Measurements from ENCODE around the gene HOMER3. TPM values are rescaled to one million over a fixed set of nuclear protein-coding genes. Genes with fewer than 3 reads are reported as not detected.
A peak's percentile ranks its signal among the peaks of the same experiment; 100 is the strongest.

HOMER3 gene
- total and polyA plus RNA-seq, 9 donors, result 63.6 to 80.8 (median 74.9) TPM

DNA sequence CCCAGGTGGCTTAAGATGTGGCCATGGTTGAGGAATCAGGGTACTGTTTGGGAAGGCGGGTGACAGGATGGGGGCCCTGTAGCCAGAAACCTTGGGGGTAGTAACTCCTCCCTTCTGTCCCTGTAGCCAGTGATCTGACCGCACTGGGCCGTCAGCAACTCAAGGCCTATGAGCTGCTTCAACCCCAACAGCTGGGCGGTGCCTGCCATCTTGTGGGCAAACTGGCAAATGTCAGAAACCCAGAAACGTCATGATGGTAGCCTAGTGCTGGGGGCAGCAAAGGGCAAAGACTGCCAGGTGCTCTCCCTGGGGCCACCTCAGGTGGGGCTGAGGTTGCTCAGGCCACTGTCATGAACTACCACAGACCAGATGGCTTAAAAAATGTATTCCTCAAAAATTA is 25.4 kb downstream of the HOMER3 start:
- 43% methylated on average over 3 of the region's 5 CpGs for WGBS (ENCODE audit: insufficient coverage)
- Histone ChIP-seq H3K9me3 (replicated peaks; ENCODE audit: control insufficient read depth, low read depth, low read length) (no peaks in the 10 kb centered on the region), H3K36me3 (ENCODE audit: control insufficient read depth, insufficient read depth, low read length) (peaks cover 33% of the 10 kb centered on the region), H3K27ac (ENCODE audit: low read length) (no peak overlapping the region), H3K27me3 (ENCODE audit: control insufficient read depth, insufficient read depth, low read length) (no peaks in the 10 kb centered on the region), H3K4me3 (ENCODE audit: low read length) (no peak overlapping the region), H3K4me1 (ENCODE audit: control insufficient read depth, insufficient read depth, low read length) (peaks cover 20% of the 10 kb centered on the region)
- DNase-seq, result peak; percentile 52

GRCh38 chr19:18913466-18913865 is 27.6 kb downstream of the HOMER3 start:
- H3K9me3 ChIP-seq (replicated peaks; ENCODE audit: control insufficient read depth, low read depth, low read length), result no peaks in the 10 kb centered on the region
- peaks cover 11% of the 10 kb centered on the region for H3K4me1 ChIP-seq (ENCODE audit: control insufficient read depth, insufficient read depth, low read length)
- H3K27ac ChIP-seq (ENCODE audit: low read length), result no peak overlapping the region
- H3K4me3 ChIP-seq (ENCODE audit: low read length), result no peak overlapping the region
- 84% methylated on average over 2 of the region's 5 CpGs for WGBS (ENCODE audit: insufficient coverage)
- peaks cover 48% of the 10 kb centered on the region for H3K36me3 ChIP-seq (ENCODE audit: control insufficient read depth, insufficient read depth, low read length)
- no peaks in the 10 kb centered on the region for H3K27me3 ChIP-seq (ENCODE audit: control insufficient read depth, insufficient read depth, low read length)
- no peak for DNase-seq

GRCh38 chr19:18912933-18913332 is 28.1 kb downstream of the HOMER3 start:
- H3K36me3 ChIP-seq (ENCODE audit: control insufficient read depth, insufficient read depth, low read length), result peaks cover 50% of the 10 kb centered on the region
- H3K9me3 ChIP-seq (replicated peaks; ENCODE audit: control insufficient read depth, low read depth, low read length), result no peaks in the 10 kb centered on the region
- no peak overlapping the region for H3K27ac ChIP-seq (ENCODE audit: low read length)
- peaks cover 5% of the 10 kb centered on the region for H3K4me1 ChIP-seq (ENCODE audit: control insufficient read depth, insufficient read depth, low read length)
- no peak for DNase-seq
- H3K4me3 ChIP-seq (ENCODE audit: low read length), result no peak overlapping the region
- 98% methylated on average over 11 of the region's 14 CpGs for WGBS (ENCODE audit: insufficient coverage)
- H3K27me3 ChIP-seq (ENCODE audit: control insufficient read depth, insufficient read depth, low read length), result no peaks in the 10 kb centered on the region

- WGBS (ENCODE audit: insufficient coverage), result 85% methylated on average over 15 of the region's 19 CpGs
- no peak for DNase-seq
- H3K36me3 ChIP-seq (ENCODE audit: control insufficient read depth, insufficient read depth, low read length), result peaks cover 70% of the 10 kb centered on the region
Observed at GRCh38 chr19:18910801-18911436, 30.1 kb downstream of the HOMER3 start.

DNA sequence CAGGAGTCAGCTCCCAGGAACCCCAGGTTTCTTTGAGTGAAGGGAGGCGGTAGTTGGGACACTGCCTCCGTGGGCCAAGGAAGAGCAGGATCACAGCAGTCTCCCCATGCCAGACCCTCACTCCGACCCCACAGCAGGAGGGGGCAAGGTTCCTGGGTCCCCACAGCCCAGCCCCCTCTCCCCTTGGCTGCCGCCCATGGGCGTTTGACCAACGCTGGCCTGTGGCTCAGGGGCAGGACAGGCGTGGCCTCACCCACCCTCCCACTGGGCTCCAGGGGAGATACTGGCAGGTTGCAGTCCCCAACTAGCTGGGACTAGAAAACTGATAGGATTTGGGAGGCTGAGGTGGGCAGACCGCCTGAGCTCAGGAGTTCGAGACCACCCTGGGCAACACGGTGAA is 31.0 kb downstream of the HOMER3 start:
- H3K4me1 ChIP-seq (ENCODE audit: control insufficient read depth, insufficient read depth, low read length), result no peaks in the 10 kb centered on the region
- WGBS (ENCODE audit: insufficient coverage), result 100% methylated on average over 4 of the region's 10 CpGs
- no peak overlapping the region for H3K4me3 ChIP-seq (ENCODE audit: low read length)
- H3K9me3 ChIP-seq (replicated peaks; ENCODE audit: control insufficient read depth, low read depth, low read length), result no peaks in the 10 kb centered on the region
- DNase-seq, result no peak
- H3K27me3 ChIP-seq (ENCODE audit: control insufficient read depth, insufficient read depth, low read length), result no peaks in the 10 kb centered on the region
- H3K27ac ChIP-seq (ENCODE audit: low read length), result no peak overlapping the region
- H3K36me3 ChIP-seq (ENCODE audit: control insufficient read depth, insufficient read depth, low read length), result peaks cover 73% of the 10 kb centered on the region

More at GRCh38 chr19:18910801-18911436, 30.1 kb downstream of the HOMER3 start:
- Histone ChIP-seq H3K9me3 (replicated peaks; ENCODE audit: control insufficient read depth, low read depth, low read length) (no peaks in the 10 kb centered on the region), H3K27ac (ENCODE audit: low read length) (no peak overlapping the region), H3K4me3 (ENCODE audit: low read length) (no peak overlapping the region), H3K27me3 (ENCODE audit: control insufficient read depth, insufficient read depth, low read length) (no peaks in the 10 kb centered on the region), H3K4me1 (ENCODE audit: control insufficient read depth, insufficient read depth, low read length) (no peaks in the 10 kb centered on the region)

GRCh38 chr19:18908917-18909619 is 31.9 kb downstream of the HOMER3 start:
- H3K27me3 ChIP-seq (ENCODE audit: control insufficient read depth, insufficient read depth, low read length), result no peaks in the 10 kb centered on the region
- no peak for DNase-seq
- no peaks in the 10 kb centered on the region for H3K9me3 ChIP-seq (replicated peaks; ENCODE audit: control insufficient read depth, low read depth, low read length)
- 88% methylated on average over 15 of the region's 17 CpGs for whole genome bisulfite sequencing (ENCODE audit: insufficient coverage)
- no peak overlapping the region for H3K27ac ChIP-seq (ENCODE audit: low read length)
- peaks cover 79% of the 10 kb centered on the region for H3K36me3 ChIP-seq (ENCODE audit: control insufficient read depth, insufficient read depth, low read length)
- no peak overlapping the region for H3K4me3 ChIP-seq (ENCODE audit: low read length)
- no peaks in the 10 kb centered on the region for H3K4me1 ChIP-seq (ENCODE audit: control insufficient read depth, insufficient read depth, low read length)

GRCh38 chr19:18906605-18907519 is 34.2 kb downstream of the HOMER3 start:
- 86% methylated on average over 32 of the region's 36 CpGs for WGBS (ENCODE audit: insufficient coverage)
- no peaks in the 10 kb centered on the region for H3K4me1 ChIP-seq (ENCODE audit: control insufficient read depth, insufficient read depth, low read length)
- H3K27me3 ChIP-seq (ENCODE audit: control insufficient read depth, insufficient read depth, low read length), result no peaks in the 10 kb centered on the region
- no peaks in the 10 kb centered on the region for H3K9me3 ChIP-seq (replicated peaks; ENCODE audit: control insufficient read depth, low read depth, low read length)
- H3K27ac ChIP-seq (ENCODE audit: low read length), result no peak overlapping the region
- no peak overlapping the region for H3K4me3 ChIP-seq (ENCODE audit: low read length)
- DNase-seq, result peak; percentile 0
- H3K36me3 ChIP-seq (ENCODE audit: control insufficient read depth, insufficient read depth, low read length), result peaks cover 76% of the 10 kb centered on the region

DNA sequence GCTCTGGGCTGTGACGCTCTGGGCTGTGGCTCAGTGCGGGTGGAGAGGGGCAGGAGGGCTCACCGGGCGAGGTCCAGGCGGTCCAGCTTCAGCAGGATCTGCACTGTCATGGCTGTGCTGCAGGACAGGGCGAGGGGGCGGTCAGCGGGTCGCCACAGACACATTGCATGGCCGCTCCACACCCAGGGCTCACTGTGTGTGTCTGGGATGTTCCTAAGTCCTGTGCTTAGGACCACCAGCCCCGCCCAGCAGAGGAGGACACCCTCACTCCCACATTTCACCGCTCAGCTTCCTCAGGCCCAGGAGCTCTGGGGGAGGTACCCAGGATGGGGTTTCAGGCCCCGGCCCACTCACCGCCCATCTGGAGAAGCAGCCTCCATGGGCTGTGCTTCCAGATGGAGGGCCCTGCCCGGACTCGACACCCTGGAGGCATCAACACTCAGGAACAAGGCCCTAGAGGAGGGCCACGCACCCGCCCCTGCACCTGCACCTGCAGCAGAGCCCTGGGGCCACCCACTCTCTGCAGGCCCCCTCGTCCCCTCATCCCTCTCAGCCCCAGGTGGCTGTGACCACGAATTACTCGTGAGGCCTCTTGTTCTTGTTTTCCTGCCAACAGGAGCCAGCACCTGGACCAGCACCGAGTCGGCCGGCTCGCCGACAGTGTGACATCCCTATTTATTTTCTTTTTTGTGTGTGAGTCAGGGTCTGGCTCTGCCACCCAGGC is 35.3 kb downstream of the HOMER3 start:
- 73% methylated on average over 17 of the region's 26 CpGs for WGBS (ENCODE audit: insufficient coverage)
- Histone ChIP-seq H3K9me3 (replicated peaks; ENCODE audit: control insufficient read depth, low read depth, low read length) (no peaks in the 10 kb centered on the region), H3K27ac (ENCODE audit: low read length) (no peak overlapping the region), H3K4me1 (ENCODE audit: control insufficient read depth, insufficient read depth, low read length) (no peaks in the 10 kb centered on the region), H3K27me3 (ENCODE audit: control insufficient read depth, insufficient read depth, low read length) (no peaks in the 10 kb centered on the region), H3K4me3 (ENCODE audit: low read length) (no peak overlapping the region), H3K36me3 (ENCODE audit: control insufficient read depth, insufficient read depth, low read length) (peaks cover 80% of the 10 kb centered on the region)
- DNase-seq, result peak; percentile 4

DNA sequence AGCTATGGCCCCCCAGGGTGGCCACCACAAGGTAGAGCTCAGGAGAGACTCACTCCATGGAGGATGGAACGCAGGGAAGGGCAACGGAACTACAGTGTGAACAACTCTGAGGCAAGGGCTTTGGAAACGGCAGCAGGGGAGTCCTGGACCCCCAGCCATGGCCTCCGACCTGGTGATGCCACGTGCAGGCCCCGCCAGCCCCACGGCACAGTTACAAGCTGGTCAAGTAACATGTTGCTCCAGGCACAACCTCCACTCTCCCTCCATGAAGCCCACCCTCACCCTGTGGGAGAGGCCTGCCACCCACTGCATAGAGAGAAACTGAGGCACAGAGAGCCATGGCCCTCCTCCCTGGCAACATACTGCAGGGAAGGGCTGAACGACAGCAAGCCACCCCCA is 36.0 kb downstream of the HOMER3 start:
- no peak overlapping the region for H3K27ac ChIP-seq (ENCODE audit: low read length)
- 91% methylated on average over 7 of the region's 8 CpGs for WGBS (ENCODE audit: insufficient coverage)
- H3K27me3 ChIP-seq (ENCODE audit: control insufficient read depth, insufficient read depth, low read length), result no peaks in the 10 kb centered on the region
- peaks cover 80% of the 10 kb centered on the region for H3K36me3 ChIP-seq (ENCODE audit: control insufficient read depth, insufficient read depth, low read length)
- H3K4me1 ChIP-seq (ENCODE audit: control insufficient read depth, insufficient read depth, low read length), result no peaks in the 10 kb centered on the region
- peak; percentile 4 for DNase-seq
- H3K9me3 ChIP-seq (replicated peaks; ENCODE audit: control insufficient read depth, low read depth, low read length), result no peaks in the 10 kb centered on the region
- no peak overlapping the region for H3K4me3 ChIP-seq (ENCODE audit: low read length)
